ENCODE results near the gene CIAO2A.

The CIAO2A gene

GRCh38 chr15:64037966-64038365, 55.7 kb downstream of the CIAO2A start:
- DNase-seq: no peak

- no peak for DNase-seq
Observed at GRCh38 chr15:64037116-64037515, 56.5 kb downstream of the CIAO2A start.

- peak in 1 of 14 donors; percentile 3 for DNase-seq
Observed at GRCh38 chr15:64035525-64035924, 58.1 kb downstream of the CIAO2A start.

GRCh38 chr15:64034519-64034918, 59.1 kb downstream of the CIAO2A start:
- DNase-seq: no peak

- no peak for DNase-seq
Observed at GRCh38 chr15:64032329-64032728, 61.3 kb downstream of the CIAO2A start.

- no peak for DNase-seq
Observed at GRCh38 chr15:64030123-64030522, 63.5 kb downstream of the CIAO2A start.

- DNase-seq: peak in 1 of 14 donors; percentile 21
Observed at GRCh38 chr15:64029633-64030032, 64.0 kb downstream of the CIAO2A start.

- DNase-seq: peak in 12 of 14 donors; percentile 11 to 74 (median 45)
Observed at GRCh38 chr15:64029110-64029509, 64.5 kb downstream of the CIAO2A start.

- no peak for DNase-seq
Observed at GRCh38 chr15:64026591-64026990, 67.0 kb downstream of the CIAO2A start.

GRCh38 chr15:64024172-64025050, 69.2 kb downstream of the CIAO2A start:
- no peak for DNase-seq

GRCh38 chr15:64023220-64023619, 70.4 kb downstream of the CIAO2A start:
- DNase-seq: no peak

GRCh38 chr15:64022571-64022970, 71.1 kb downstream of the CIAO2A start:
- no peak for DNase-seq
